ENCODE data around the gene ZNF474. TPM values are rescaled to one million over a fixed set of nuclear protein-coding genes. Genes with fewer than 3 reads are reported as not detected.

The ZNF474 gene
- total RNA-seq, 1 experiment from 2014 or later, result not detected

DNA sequence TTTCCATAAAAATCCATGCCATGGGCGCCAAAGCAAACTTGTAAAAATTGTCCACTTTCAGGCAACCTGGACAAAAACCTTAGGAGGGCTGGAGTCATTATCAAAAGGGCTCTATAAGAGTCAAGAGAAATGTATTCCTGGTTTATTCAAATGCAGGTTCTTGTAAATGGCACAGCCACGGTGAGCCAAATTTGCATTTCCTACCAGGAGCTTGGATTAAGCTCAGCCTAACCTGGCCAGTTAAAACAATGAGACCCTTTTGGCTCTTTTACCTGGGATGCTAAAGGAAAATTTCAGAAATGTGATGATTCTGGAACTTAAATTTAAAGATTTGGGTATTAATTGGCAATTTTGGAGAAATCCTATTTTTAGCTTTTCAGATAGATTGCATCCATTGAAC lies 8.9 kb upstream of the ZNF474 start:
- intact Hi-C loops (cut with micrococcal nuclease; ENCODE audit: unreplicated experiment), result no loop called here
- Histone ChIP-seq H3K27me3 (replicated peaks; ENCODE audit: insufficient read depth, low read depth, low read length, poor library complexity) (no peaks in the 10 kb centered on the region), H3K4me1 (ENCODE audit: insufficient read depth, low read length, poor library complexity, severe bottlenecking) (no peaks in the 10 kb centered on the region), H3K9me3 (ENCODE audit: low read depth, low read length, poor library complexity, severe bottlenecking) (no peaks in the 10 kb centered on the region), H3K27ac (ENCODE audit: low read depth, low read length, poor library complexity, severe bottlenecking) (no peak overlapping the region), H3K4me3 (ENCODE audit: low read depth, low read length, poor library complexity, severe bottlenecking) (no peak overlapping the region), H3K36me3 (ENCODE audit: insufficient read depth, low read length, poor library complexity, severe bottlenecking) (no peaks in the 10 kb centered on the region)
- no peak for DNase-seq (ENCODE audit: low spot score)
- ChIA-PET CTCF (no interaction called here), POLR2A (ENCODE audit: low non-redundant PET) (no interaction called here)
- no peak for TF ChIP-seq EZH2 (IDR thresholded peaks at IDR 0.05; ENCODE audit: borderline replicate concordance, low read depth, low read length, poor library complexity, severe bottlenecking)
- TF ChIP-seq, protein P1, sequence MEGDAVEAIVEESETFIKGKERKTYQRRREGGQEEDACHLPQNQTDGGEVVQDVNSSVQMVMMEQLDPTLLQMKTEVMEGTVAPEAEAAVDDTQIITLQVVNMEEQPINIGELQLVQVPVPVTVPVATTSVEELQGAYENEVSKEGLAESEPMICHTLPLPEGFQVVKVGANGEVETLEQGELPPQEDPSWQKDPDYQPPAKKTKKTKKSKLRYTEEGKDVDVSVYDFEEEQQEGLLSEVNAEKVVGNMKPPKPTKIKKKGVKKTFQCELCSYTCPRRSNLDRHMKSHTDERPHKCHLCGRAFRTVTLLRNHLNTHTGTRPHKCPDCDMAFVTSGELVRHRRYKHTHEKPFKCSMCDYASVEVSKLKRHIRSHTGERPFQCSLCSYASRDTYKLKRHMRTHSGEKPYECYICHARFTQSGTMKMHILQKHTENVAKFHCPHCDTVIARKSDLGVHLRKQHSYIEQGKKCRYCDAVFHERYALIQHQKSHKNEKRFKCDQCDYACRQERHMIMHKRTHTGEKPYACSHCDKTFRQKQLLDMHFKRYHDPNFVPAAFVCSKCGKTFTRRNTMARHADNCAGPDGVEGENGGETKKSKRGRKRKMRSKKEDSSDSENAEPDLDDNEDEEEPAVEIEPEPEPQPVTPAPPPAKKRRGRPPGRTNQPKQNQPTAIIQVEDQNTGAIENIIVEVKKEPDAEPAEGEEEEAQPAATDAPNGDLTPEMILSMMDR (conservative IDR thresholded peaks at IDR 0.05; ENCODE audit: low read depth, low read length), result no peak
- BruUV-seq (replicated peaks), result no TSS peak

DNA sequence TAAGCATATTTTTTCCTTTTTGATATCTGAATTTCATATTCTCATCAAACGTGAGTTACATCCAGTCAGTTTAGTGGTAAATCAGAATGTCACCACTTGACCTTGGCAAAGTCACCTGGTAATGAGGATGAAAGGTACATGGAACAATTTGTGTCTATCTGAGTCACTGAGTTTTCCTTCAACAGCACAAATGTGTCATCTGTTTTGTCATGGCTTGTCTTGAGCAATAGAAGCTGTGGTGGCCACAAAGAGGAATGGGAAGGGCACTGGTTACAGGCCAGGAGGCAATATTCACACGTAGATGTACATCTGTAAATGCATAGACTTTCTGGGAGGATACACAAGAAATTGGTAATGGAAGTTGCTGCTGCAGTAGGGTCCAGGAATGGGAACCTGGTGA lies 8.4 kb upstream of the ZNF474 start:
- CTCF ChIA-PET, result no interaction called here

DNA sequence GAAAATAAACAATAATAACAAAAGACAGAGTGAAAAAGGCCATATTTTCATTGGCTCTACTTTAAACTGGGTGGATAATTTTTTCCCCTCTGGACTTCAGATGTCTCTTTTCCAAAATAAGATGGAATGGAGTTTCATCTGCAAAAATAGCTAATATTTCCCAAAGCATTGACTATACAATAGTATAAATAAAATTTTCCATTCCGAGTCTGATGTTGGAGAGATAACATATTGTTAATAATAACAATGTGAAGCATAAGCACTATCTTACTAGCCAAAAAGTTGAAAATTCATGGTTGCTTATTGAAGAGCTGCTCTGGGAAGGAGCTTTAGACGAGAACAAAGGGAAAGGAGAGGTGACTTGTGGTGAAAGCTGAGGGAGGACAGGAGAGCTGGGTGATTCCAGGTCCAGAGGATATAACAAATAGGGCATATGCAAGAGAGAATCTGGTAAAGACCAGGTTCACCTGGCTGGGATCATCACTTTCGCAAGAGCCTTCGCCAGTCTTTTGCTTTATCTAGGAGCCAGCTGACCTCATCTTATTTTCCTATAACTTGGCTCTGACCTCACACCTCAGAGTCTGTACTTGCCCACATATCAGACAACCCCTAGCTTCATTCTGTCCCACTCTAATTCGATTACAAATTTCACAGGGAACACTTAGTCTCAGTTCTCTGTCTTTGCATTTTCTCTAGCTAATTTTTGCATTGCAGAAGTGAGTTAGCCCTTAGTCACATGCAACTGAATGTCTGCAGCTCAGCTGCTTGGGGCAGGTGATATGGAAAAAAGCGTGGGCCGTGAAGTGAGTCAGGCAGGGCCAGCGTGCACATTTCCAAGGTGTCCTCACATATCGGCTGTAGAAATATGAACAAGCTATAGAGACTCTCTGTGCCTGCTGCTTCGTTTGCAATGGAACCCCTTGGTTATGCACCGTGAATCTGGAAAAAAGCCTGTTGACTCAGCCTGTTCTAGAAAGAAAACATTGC lies 7.6 kb upstream of the ZNF474 start:
- H3K4me3 ChIP-seq (ENCODE audit: low read depth, low read length, poor library complexity, severe bottlenecking), result no peak overlapping the region
- no peak overlapping the region for H3K27ac ChIP-seq (ENCODE audit: low read depth, low read length, poor library complexity, severe bottlenecking)
- BruUV-seq (replicated peaks), result no TSS peak
- no peaks in the 10 kb centered on the region for H3K27me3 ChIP-seq (replicated peaks; ENCODE audit: insufficient read depth, low read depth, low read length, poor library complexity)
- intact Hi-C loops (cut with micrococcal nuclease; ENCODE audit: unreplicated experiment), result no loop called here
- TF ChIP-seq, protein P1 (conservative IDR thresholded peaks at IDR 0.05; ENCODE audit: low read depth, low read length), result no peak
- TF ChIP-seq EZH2 (IDR thresholded peaks at IDR 0.05; ENCODE audit: borderline replicate concordance, low read depth, low read length, poor library complexity, severe bottlenecking), result no peak
- no peaks in the 10 kb centered on the region for H3K4me1 ChIP-seq (ENCODE audit: insufficient read depth, low read length, poor library complexity, severe bottlenecking)
- POLR2A ChIA-PET (ENCODE audit: low non-redundant PET), result no interaction called here
- DNase-seq (ENCODE audit: low spot score), result no peak
- H3K36me3 ChIP-seq (ENCODE audit: insufficient read depth, low read length, poor library complexity, severe bottlenecking), result no peaks in the 10 kb centered on the region
- H3K9me3 ChIP-seq (ENCODE audit: low read depth, low read length, poor library complexity, severe bottlenecking), result no peaks in the 10 kb centered on the region
- CTCF ChIA-PET, result no interaction called here

More for the DNA sequence above, 8.4 kb upstream of the ZNF474 start:
- no peak for DNase-seq (ENCODE audit: low spot score)
- no peak overlapping the region for H3K4me3 ChIP-seq (ENCODE audit: low read depth, low read length, poor library complexity, severe bottlenecking)
- POLR2A ChIA-PET (ENCODE audit: low non-redundant PET), result no interaction called here
- no peak for TF ChIP-seq EZH2 (IDR thresholded peaks at IDR 0.05; ENCODE audit: borderline replicate concordance, low read depth, low read length, poor library complexity, severe bottlenecking)
- TF ChIP-seq, protein P1 (conservative IDR thresholded peaks at IDR 0.05; ENCODE audit: low read depth, low read length), result no peak
- H3K9me3 ChIP-seq (ENCODE audit: low read depth, low read length, poor library complexity, severe bottlenecking), result no peaks in the 10 kb centered on the region
- H3K27me3 ChIP-seq (replicated peaks; ENCODE audit: insufficient read depth, low read depth, low read length, poor library complexity), result no peaks in the 10 kb centered on the region
- BruUV-seq (replicated peaks), result no TSS peak
- H3K36me3 ChIP-seq (ENCODE audit: insufficient read depth, low read length, poor library complexity, severe bottlenecking), result no peaks in the 10 kb centered on the region
- intact Hi-C loops (cut with micrococcal nuclease; ENCODE audit: unreplicated experiment), result no loop called here
- H3K4me1 ChIP-seq (ENCODE audit: insufficient read depth, low read length, poor library complexity, severe bottlenecking), result no peaks in the 10 kb centered on the region
- no peak overlapping the region for H3K27ac ChIP-seq (ENCODE audit: low read depth, low read length, poor library complexity, severe bottlenecking)

All from A673 (cell line).